Colonic mucosa (tissue), 4 donors: ENCODE data around the gene DOCK8. TPM values are rescaled to one million over a fixed set of nuclear protein-coding genes. Genes with fewer than 3 reads are reported as not detected.

Source experiments
- DNase-seq: peaks from one replicate; pipeline ENCODE4 v3.0.0-alpha.2; 2020
- H3K27ac ChIP-seq: fragments of 200-600 bp; one replicate; pipeline ENCODE4 v1.8.0; 2021
- H3K27me3 ChIP-seq: fragments of 200-600 bp; one replicate; pipeline ENCODE4 v1.8.0; 2021
- H3K36me3 ChIP-seq: fragments of 200-600 bp; one replicate; pipeline ENCODE4 v1.8.0; 2021
- H3K4me1 ChIP-seq: fragments of 200-600 bp; one replicate; pipeline ENCODE4 v1.8.0; 2021; ENCODE audit warnings: mild to moderate bottlenecking
- H3K4me3 ChIP-seq: fragments of 200-600 bp; one replicate; pipeline ENCODE4 v1.8.0; 2021
- H3K9ac ChIP-seq, 2 donors: one replicate each; pipeline ENCODE4 v1.7.0; 2013; ENCODE audit warnings: control low read depth in 2 of 2, low read depth in 2 of 2, low read length in 2 of 2
- H3K9me3 ChIP-seq: fragments of 200-600 bp; one replicate; pipeline ENCODE4 v1.8.0; 2021
- intact Hi-C: fragments of 100-400 bp; cut with DNase I; formaldehyde crosslinking; loops from one replicate; pipeline ENCODE4 v1.14.1; 2022
- total RNA-seq, 2 donors: library from RNA; stranded (reverse); fragmentation: NEBNext Ultra II Directional in 1 of 2; extraction: Animal tissue kit (Norgen Biotek cat#: 25700) in 1 of 2; gene quantifications; one replicate each; pipeline ENCODE4 v1.2.1, GENCODE V29; 2021
- TF ChIP-seq, protein P1 (sequence below): fragments of 200-600 bp; IDR thresholded peaks from one replicate; pipeline ENCODE4 v1.8.0; 2022; ENCODE audit warnings: antibody characterized with exemption, mild to moderate bottlenecking
- donor health status: healthy.
- donor health status: DM: no; HTN: no; CAD: no.
- donor health status: DM: no; HTN: no; CAD: no.

The DOCK8 gene
- total RNA-seq, 2 donors from 2014 or later, result 5.8 to 7.1 TPM

DNA sequence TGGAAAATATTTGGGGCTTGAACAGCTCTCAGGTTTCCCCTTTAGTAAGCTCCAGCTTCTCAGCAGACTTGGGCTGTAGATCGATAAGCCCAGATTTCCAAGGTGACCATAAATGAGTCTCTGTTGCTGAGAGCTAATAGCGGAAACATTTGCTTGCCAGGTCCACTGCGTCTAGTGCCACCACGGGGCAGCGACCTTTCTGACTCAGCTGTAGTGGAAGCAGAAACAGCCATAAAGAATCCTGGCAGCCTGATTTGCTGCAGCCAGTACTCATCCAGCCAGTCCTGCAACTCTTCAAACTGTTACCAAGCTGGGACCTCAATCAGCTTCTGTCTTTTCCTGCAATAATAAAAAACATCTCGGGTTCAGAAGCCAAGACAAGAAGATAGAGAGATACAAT is 241.7 kb downstream of the DOCK8 start:
- no peak overlapping the region for H3K27ac ChIP-seq

DNA sequence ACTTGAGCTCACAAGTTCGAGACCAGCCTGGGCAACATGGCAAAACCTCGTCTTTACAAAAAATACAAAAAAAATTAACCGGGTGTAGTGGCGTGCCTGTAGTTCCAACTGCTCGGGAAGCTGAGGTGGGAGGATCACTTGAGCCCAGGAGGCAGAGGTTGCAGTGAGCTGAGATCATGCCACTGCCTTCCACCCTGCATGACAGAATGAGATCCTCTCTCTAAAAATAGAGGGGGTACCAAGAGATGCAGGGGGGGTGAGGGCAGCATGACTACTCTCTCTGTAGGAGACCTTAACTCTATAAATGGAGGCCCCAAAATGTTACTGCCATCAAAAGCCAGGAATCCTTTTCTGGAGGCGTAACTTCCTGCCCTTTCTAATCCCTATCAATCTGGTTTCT is 243.9 kb downstream of the DOCK8 start:
- H3K4me1 ChIP-seq, result no peaks in the 10 kb centered on the region
- no peak overlapping the region for H3K4me3 ChIP-seq
- intact Hi-C loops, result no loop called here
- no peaks in the 10 kb centered on the region for H3K36me3 ChIP-seq
- no peak overlapping the region for H3K9ac ChIP-seq
- no peak for DNase-seq
- no peak overlapping the region for H3K27ac ChIP-seq
- TF ChIP-seq, protein P1, sequence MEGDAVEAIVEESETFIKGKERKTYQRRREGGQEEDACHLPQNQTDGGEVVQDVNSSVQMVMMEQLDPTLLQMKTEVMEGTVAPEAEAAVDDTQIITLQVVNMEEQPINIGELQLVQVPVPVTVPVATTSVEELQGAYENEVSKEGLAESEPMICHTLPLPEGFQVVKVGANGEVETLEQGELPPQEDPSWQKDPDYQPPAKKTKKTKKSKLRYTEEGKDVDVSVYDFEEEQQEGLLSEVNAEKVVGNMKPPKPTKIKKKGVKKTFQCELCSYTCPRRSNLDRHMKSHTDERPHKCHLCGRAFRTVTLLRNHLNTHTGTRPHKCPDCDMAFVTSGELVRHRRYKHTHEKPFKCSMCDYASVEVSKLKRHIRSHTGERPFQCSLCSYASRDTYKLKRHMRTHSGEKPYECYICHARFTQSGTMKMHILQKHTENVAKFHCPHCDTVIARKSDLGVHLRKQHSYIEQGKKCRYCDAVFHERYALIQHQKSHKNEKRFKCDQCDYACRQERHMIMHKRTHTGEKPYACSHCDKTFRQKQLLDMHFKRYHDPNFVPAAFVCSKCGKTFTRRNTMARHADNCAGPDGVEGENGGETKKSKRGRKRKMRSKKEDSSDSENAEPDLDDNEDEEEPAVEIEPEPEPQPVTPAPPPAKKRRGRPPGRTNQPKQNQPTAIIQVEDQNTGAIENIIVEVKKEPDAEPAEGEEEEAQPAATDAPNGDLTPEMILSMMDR, result no peak
- H3K27me3 ChIP-seq, result no peaks in the 10 kb centered on the region
- H3K9me3 ChIP-seq, result no peaks in the 10 kb centered on the region

More for the DNA sequence above, 241.7 kb downstream of the DOCK8 start:
- Histone ChIP-seq H3K36me3 (no peaks in the 10 kb centered on the region), H3K4me1 (no peaks in the 10 kb centered on the region), H3K9ac (no peak overlapping the region), H3K27me3 (no peaks in the 10 kb centered on the region), H3K4me3 (no peak overlapping the region), H3K9me3 (no peaks in the 10 kb centered on the region)
- intact Hi-C loops, result no loop called here
- DNase-seq, result no peak
- TF ChIP-seq, protein P1, result no peak

DNA sequence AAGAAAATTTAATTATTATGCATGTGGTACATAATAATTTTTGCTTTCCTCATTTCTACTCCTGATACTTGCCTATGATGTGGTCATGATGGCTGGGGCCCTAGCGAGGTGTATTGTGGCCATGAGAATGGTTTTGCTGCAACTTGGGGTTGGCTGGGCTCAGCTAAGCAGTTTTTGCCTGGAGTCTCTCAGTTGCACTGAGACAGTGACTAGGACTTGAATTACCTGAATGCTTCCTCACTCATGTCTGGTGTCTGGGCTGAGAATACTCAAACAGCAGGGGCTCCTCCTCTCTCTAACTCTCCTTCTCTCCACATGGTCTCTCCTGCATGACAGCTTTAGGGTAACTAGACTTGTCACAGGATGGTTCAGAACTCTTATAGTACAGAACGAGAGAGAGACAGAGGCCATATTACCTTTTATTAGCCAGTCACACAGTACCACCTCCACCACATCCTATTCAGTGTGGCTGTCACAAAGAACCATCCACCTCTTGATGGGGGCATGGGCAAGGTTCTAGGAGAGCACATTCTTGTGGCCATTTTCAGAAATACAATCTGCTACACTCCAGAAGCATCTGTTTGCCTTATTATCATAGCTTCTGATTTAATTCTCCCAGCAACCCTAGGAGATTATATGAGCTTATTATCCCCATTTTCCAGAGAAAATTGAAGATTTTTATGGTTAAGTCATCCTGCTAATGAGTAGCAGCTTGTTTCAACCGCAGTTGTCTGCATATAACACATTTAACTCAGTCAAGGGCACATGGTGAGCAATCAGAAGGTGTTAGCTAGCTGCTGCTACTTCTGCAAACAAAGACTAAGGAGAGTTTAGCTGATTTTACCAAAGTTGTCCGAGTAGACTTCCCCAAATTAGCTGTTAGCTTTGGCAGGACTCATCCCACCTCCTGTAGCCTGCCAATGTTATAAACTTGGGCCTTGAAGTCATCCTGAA is 245.1 kb downstream of the DOCK8 start:
- Histone ChIP-seq H3K4me1 (no peaks in the 10 kb centered on the region), H3K4me3 (no peak overlapping the region), H3K27ac (no peak overlapping the region), H3K27me3 (no peaks in the 10 kb centered on the region), H3K9me3 (no peaks in the 10 kb centered on the region), H3K36me3 (no peaks in the 10 kb centered on the region), H3K9ac (no peak overlapping the region)
- TF ChIP-seq, protein P1, result no peak
- no peak for DNase-seq
- intact Hi-C loops, result no loop called here

DNA sequence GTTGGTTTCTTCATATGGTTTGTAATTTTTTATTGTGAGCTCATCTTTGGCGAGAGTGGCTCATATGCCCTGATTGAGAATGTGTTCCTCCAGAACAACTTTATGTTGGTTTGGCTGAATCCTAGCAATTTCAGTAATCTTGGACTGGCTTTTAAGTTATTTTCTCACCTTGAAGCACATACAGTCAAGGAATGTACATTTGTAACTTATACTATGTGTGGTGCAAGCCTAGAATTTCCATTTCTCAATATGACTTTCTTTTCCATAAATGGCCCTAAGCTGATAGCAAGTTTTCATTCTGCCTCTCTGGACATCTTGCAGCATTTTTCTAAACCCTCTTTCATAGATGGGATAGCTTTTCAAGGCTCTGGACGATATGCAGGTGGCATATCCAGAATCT is 247.5 kb downstream of the DOCK8 start:
- TF ChIP-seq, protein P1, result no peak
- H3K9ac ChIP-seq, result no peak overlapping the region
- no peaks in the 10 kb centered on the region for H3K27me3 ChIP-seq
- H3K4me3 ChIP-seq, result no peak overlapping the region
- H3K9me3 ChIP-seq, result no peaks in the 10 kb centered on the region
- no peaks in the 10 kb centered on the region for H3K4me1 ChIP-seq
- intact Hi-C loops, result no loop called here
- H3K36me3 ChIP-seq, result no peaks in the 10 kb centered on the region
- H3K27ac ChIP-seq, result no peak overlapping the region
- no peak for DNase-seq

DNA sequence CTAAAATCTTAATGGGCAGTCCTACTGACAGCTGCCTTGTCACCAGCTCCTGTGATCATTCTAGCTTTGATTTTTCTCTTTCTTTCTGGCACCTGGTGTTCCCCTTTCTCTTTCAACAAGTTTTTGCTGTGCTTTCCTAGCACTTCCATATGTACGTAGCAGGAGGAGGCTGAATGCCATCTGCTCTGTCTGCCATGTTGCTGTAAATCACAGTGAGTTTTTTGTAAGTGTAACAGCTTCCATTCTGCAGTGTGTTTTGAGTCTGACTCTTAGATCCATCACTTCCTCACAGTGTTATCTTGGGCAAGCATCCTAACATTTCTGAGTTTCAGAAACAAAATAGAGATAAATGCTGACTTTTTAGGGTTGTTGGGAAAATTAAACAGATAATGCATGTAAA is 247.9 kb downstream of the DOCK8 start:
- intact Hi-C loops, result no loop called here
- TF ChIP-seq, protein P1, result no peak
- H3K36me3 ChIP-seq, result no peaks in the 10 kb centered on the region
- H3K9ac ChIP-seq, result no peak overlapping the region
- no peaks in the 10 kb centered on the region for H3K4me1 ChIP-seq
- no peak overlapping the region for H3K27ac ChIP-seq
- H3K9me3 ChIP-seq, result no peaks in the 10 kb centered on the region
- no peak overlapping the region for H3K4me3 ChIP-seq
- DNase-seq, result no peak
- H3K27me3 ChIP-seq, result no peaks in the 10 kb centered on the region
